ENCODE results near the gene PJA2. TPM values are rescaled to one million over a fixed set of nuclear protein-coding genes. Genes with fewer than 3 reads are reported as not detected.
"Not testable (repeated sequence)": the region's sequence is repeated elsewhere in the genome, so short reads cannot be mapped to it uniquely, and the experiment has no call there.

The PJA2 gene
- polyA plus RNA-seq, 3 donors, result 36.2 to 74.1 (median 49.7) TPM

DNA sequence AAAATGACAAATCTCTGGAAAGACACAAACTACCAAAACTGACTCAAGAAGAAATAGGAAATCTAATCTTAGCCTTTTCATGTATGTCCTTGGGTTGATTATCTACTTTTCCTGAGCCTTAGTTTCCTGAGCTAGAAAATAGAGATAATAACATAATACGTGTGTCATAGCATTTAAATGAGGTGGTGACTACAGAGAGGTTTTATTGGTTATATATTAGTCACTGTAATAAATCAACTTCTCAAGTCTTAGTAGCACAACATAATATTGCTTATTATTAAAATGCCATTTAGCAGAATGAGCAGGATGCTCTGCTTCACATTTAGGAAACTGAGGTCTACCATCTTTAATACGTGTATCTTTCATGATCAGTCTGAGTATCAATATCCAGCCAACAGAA is 7.1 kb upstream of the PJA2 start:
- H3K27ac ChIP-seq (ENCODE audit: low read depth in 1 of 2, low read length in 2 of 2), result no peak overlapping the region
- intact Hi-C loops (cut with micrococcal nuclease), result loop anchor here in 1 of 2 donors (10.0 kb wide), 2 partner anchors 268 to 672 kb away; partner anchors contain the start of genes FER and MAN2A1
- Mint-ChIP-seq H3K27me3 (ENCODE audit: low read depth in 3 of 3) (peaks cover 0 to 4% (median 2%) of the 10 kb centered on the region in 3 donors), H3K4me3 (no peak overlapping the region), H3K4me1 (peaks cover 4% of the 10 kb centered on the region), H3K36me3 (no peaks in the 10 kb centered on the region), H3K27ac (no peak overlapping the region), H3K9me3 (peaks cover 0 to 8% (median 3%) of the 10 kb centered on the region in 7 donors)
- no peak overlapping the region for H3K9ac ChIP-seq (ENCODE audit: insufficient read depth, low read length, poor library complexity, severe bottlenecking)
- H3K36me3 ChIP-seq (replicated peaks in 1 of 2; ENCODE audit: control insufficient read depth in 1 of 2, insufficient read depth in 2 of 2, low read length in 2 of 2), result no peaks in the 10 kb centered on the region
- no peaks in the 10 kb centered on the region for H3K27me3 ChIP-seq (ENCODE audit: control insufficient read depth in 2 of 2, insufficient read depth in 2 of 2, low read length in 2 of 2)
- H3K4me2 ChIP-seq (replicated peaks; ENCODE audit: extremely low read depth, low read length, poor library complexity, severe bottlenecking), result no peak overlapping the region
- DNase-seq, result no peak
- TF ChIP-seq CTCF (IDR thresholded peaks at IDR 0.05), result no peak
- no peaks in the 10 kb centered on the region for H3K9me3 ChIP-seq (replicated peaks in 1 of 2; ENCODE audit: control insufficient read depth in 1 of 2, insufficient read depth in 1 of 2, low read length in 2 of 2)
- no peak overlapping the region for H2AFZ ChIP-seq (ENCODE audit: insufficient read depth, low read depth, low read length, poor library complexity, severe bottlenecking)
- H3K4me1 ChIP-seq (ENCODE audit: control insufficient read depth in 1 of 2, insufficient read depth in 2 of 2, low read length in 2 of 2), result peaks cover 0 to under 1% of the 10 kb centered on the region in 2 donors
- H4K20me1 ChIP-seq (ENCODE audit: insufficient read depth, low read length), result no peaks in the 10 kb centered on the region
- no peaks in the 10 kb centered on the region for H3K79me2 ChIP-seq (ENCODE audit: insufficient read depth, low read length)
- WGBS (ENCODE audit: insufficient coverage), result no CpG with 5 or more reads among the region's 2 CpGs
- no peak overlapping the region for H3K4me3 ChIP-seq (replicated peaks in 1 of 3; ENCODE audit: low read depth in 2 of 3, low read length in 3 of 3)

DNA sequence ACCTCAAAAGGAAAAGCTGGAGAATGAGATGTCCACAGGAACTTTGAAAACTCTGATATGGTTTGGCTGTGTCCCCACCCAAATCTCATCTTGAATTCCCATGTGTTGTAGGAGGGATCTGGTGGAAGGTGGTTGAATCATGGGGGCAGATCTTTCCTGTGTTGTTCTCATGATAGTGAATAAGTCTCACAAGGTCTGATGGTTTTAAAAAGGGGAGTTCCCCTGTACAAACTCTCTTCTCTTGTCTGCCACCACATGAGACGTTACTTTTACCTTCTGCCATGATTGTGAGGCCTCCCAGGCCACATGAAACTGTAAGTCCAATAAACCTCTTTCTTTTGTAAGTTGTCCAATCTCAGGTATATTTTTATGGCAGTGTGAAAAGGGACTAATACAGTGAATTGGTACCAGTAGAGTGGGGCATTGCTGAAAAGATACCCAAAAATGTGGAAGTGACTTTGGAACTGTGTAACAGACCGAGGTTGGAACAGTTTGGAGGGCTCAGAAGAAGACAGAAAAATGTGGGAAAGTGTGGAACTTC is 4.2 kb upstream of the PJA2 start:
- H3K36me3 ChIP-seq (replicated peaks in 1 of 2; ENCODE audit: control insufficient read depth in 1 of 2, insufficient read depth in 2 of 2, low read length in 2 of 2); H3K4me3 Mint-ChIP-seq; H3K9me3 ChIP-seq (replicated peaks in 1 of 2; ENCODE audit: control insufficient read depth in 1 of 2, insufficient read depth in 1 of 2, low read length in 2 of 2); H3K27me3 ChIP-seq (ENCODE audit: control insufficient read depth in 2 of 2, insufficient read depth in 2 of 2, low read length in 2 of 2); H3K27ac ChIP-seq (ENCODE audit: low read depth in 1 of 2, low read length in 2 of 2); H4K20me1 ChIP-seq (ENCODE audit: insufficient read depth, low read length); H3K4me2 ChIP-seq (replicated peaks; ENCODE audit: extremely low read depth, low read length, poor library complexity, severe bottlenecking); H3K4me3 ChIP-seq (replicated peaks in 1 of 3; ENCODE audit: low read depth in 2 of 3, low read length in 3 of 3); H2AFZ ChIP-seq (ENCODE audit: insufficient read depth, low read depth, low read length, poor library complexity, severe bottlenecking); H3K36me3 Mint-ChIP-seq; H3K9me3 Mint-ChIP-seq; H3K9ac ChIP-seq (ENCODE audit: insufficient read depth, low read length, poor library complexity, severe bottlenecking); H3K27me3 Mint-ChIP-seq (ENCODE audit: low read depth in 3 of 3); H3K79me2 ChIP-seq (ENCODE audit: insufficient read depth, low read length): not testable (repeated sequence)
- intact Hi-C loops (cut with micrococcal nuclease), result loop anchor here in 1 of 2 donors (10.0 kb wide), 2 partner anchors 271 to 669 kb away; partner anchors contain the start of genes FER and MAN2A1
- peaks cover 13% of the 10 kb centered on the region for H3K4me1 Mint-ChIP-seq
- peak in 1 of 3 donors; percentile 25 for DNase-seq
- peak overlapping the region in 1 of 7 donors; percentile 31 for H3K27ac Mint-ChIP-seq
- H3K4me1 ChIP-seq (ENCODE audit: control insufficient read depth in 1 of 2, insufficient read depth in 2 of 2, low read length in 2 of 2), result peaks cover 5 to 11% of the 10 kb centered on the region in 2 donors
- WGBS (ENCODE audit: insufficient coverage), result 86% methylated on average over 1 of the region's 2 CpGs

Measured in CD14-positive monocyte (primary cell).